Lung (tissue), 12 donors: ENCODE data around the gene DLG2. TPM values are rescaled to one million over a fixed set of nuclear protein-coding genes. Genes with fewer than 3 reads are reported as not detected.

Experiments used
- ATAC-seq: fragments of 200-7000 bp; cut with Tn5 transposase; one replicate; pipeline ENCODE4 v1.9.1; 2020; ENCODE audit warnings: moderate number of reproducible peaks; ENCODE audit not compliant: insufficient read depth, low FRiP score
- DNase-seq, 3 donors: peaks; one replicate each; pipeline ENCODE4 v3.0.0-alpha.2; 2013 to 2017
- H3K27ac ChIP-seq, 2 donors: one replicate each; pipeline ENCODE4 v1.5.1; 2013; ENCODE audit warnings: mild to moderate bottlenecking in 2 of 2, moderate library complexity in 2 of 2, control low read depth in 1 of 2, inconsistent platforms in 1 of 2, low read depth in 1 of 2, low read length in 1 of 2
- H3K27me3 ChIP-seq, 3 donors: one replicate each; pipeline ENCODE4 v1.5.1; 2013; ENCODE audit warnings: low read length in 2 of 3; ENCODE audit not compliant: control insufficient read depth in 3 of 3, insufficient read depth in 3 of 3
- H3K36me3 ChIP-seq, 4 donors: one replicate each; pipeline ENCODE4 v1.5.1; 2013; ENCODE audit warnings: low read length in 4 of 4, mild to moderate bottlenecking in 1 of 4, moderate library complexity in 1 of 4; ENCODE audit not compliant: control insufficient read depth in 4 of 4, insufficient read depth in 4 of 4
- H3K4me1 ChIP-seq, 5 donors: one replicate each; pipeline ENCODE4 v1.5.1; 2013; ENCODE audit warnings: low read length in 5 of 5, mild to moderate bottlenecking in 2 of 5, moderate library complexity in 1 of 5; ENCODE audit not compliant: control insufficient read depth in 5 of 5, insufficient read depth in 5 of 5
- H3K4me3 ChIP-seq: one replicate; pipeline ENCODE4 v1.5.1; 2013; ENCODE audit warnings: mild to moderate bottlenecking, control low read depth, moderate library complexity
- H3K9ac ChIP-seq, 2 donors: one replicate each; pipeline ENCODE4 v1.5.1; 2013; ENCODE audit warnings: low read length in 2 of 2, control low read depth in 1 of 2; ENCODE audit not compliant: insufficient read depth in 1 of 2
- H3K9me3 ChIP-seq, 4 donors: one replicate each; pipeline ENCODE4 v1.5.1; 2013; ENCODE audit warnings: low read length in 3 of 4, mild to moderate bottlenecking in 1 of 4, moderate library complexity in 1 of 4; ENCODE audit not compliant: control insufficient read depth in 4 of 4, insufficient read depth in 3 of 4
- CTCF ChIP-seq: IDR thresholded peaks from 2 replicates; pipeline ENCODE4 v1.5.1; 2012; ENCODE audit warnings: mild to moderate bottlenecking; ENCODE audit errors: control extremely low read depth, extremely low read depth
- WGBS, 2 donors: extraction: QIAGEN DNeasy Blood & Tissue Kit; methylation state at CpG; one replicate each; pipeline ENCODE4 v1.1.7; 2013; 5-methylcytosine and 5-hydroxymethylcytosine counted together
- polyA plus RNA-seq, 2 donors: library from polyadenylated mRNA; stranded (reverse); fragments of 200-250 nt; gene quantifications; one replicate each; pipeline ENCODE4 v1.2.1, GENCODE V29; 2013
- total RNA-seq, 2 donors: library from RNA; depleted of rRNA in 1 of 2; stranded (reverse); fragments of >200 nt in 1 of 2; gene quantifications; one replicate each; pipeline ENCODE4 v1.2.1, GENCODE V29; 2014 to 2021
- donor health status: control.
- donor health status: control.
- donor health status: Bipolar disorder and iron deficiency.
- donor health status: healthy.
- donor health status: DM: yes; HTN: yes; CAD: no.

DLG2 gene
- total and polyA plus RNA-seq, 4 donors, result 0.32 to 24.1 (median 5.4) TPM

GRCh38 chr11:84740050-84740449 is 887.1 kb downstream of the DLG2 start:
- no peak for TF ChIP-seq CTCF
- Histone ChIP-seq H3K27ac (no peak overlapping the region), H3K4me1 (no peaks in the 10 kb centered on the region), H3K36me3 (no peaks in the 10 kb centered on the region), H3K9me3 (peaks cover 0 to 2% (median 0%) of the 10 kb centered on the region in 4 donors), H3K27me3 (no peaks in the 10 kb centered on the region), H3K4me3 (no peak overlapping the region), H3K9ac (no peak overlapping the region)
- DNase-seq (no peak), ATAC-seq (no peak)
- 84 to 100% methylated on average over 1 of the region's 1 CpG for WGBS, 2 donors

DNA sequence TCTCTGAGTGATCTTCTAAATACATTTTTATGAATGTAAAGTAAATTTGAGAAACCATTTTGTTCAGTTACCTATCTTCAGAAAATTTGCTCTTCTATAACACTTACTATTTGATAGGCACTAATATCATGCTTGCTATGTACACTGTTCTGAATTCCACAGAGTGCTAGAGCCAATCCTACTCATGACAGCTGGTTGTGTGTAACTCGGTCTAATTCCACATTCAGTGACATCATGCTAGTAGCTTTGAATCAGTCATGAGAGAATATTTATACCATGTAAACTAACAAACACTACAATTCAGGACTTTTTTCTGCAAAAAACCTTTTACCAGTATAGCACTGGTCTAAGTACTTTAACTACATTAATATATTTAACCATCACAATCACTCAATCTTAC is 902.9 kb downstream of the DLG2 start:
- no peak overlapping the region for H3K27ac ChIP-seq
- H3K36me3 ChIP-seq, result no peaks in the 10 kb centered on the region
- H3K9ac ChIP-seq, result no peak overlapping the region
- WGBS, 2 donors, result 81 to 82% methylated on average over 1 of the region's 1 CpG
- H3K9me3 ChIP-seq, result peaks cover 0 to 2% (median 0%) of the 10 kb centered on the region in 4 donors
- no peak for ATAC-seq
- peaks cover 0 to 27% (median 7%) of the 10 kb centered on the region in 3 donors for H3K27me3 ChIP-seq
- peaks cover 0 to 12% (median 5%) of the 10 kb centered on the region in 5 donors for H3K4me1 ChIP-seq
- TF ChIP-seq CTCF, result no peak
- no peak overlapping the region for H3K4me3 ChIP-seq
- no peak for DNase-seq

DNA sequence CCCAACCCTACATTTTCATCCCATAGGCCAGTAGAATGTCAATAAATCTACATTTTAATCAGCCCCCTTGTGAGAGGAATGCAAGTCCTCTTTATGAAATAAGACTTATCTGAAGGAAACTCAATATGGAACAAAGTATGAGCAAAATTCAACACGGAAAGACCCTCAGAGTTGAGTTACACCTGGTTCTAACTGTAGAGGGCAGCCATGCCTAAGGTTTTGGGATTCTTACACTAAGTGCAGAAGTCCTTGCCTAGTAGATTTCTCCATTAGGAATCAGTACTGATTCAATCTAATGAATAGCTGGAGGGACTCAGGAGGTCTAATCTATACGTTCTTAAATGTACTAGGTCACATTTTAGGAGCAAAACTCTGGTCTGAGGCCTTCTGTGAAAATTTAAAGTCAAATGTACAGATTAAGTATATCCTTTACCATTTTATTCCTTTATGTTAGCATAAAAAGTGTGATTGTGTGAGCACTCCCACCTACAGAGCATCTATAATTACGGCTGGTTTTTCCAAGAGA is 904.5 kb downstream of the DLG2 start:
- peaks cover 0 to 36% (median 9%) of the 10 kb centered on the region in 3 donors for H3K27me3 ChIP-seq
- ATAC-seq, result no peak
- H3K9me3 ChIP-seq, result peaks cover 0 to 2% (median 0%) of the 10 kb centered on the region in 4 donors
- no peak overlapping the region for H3K27ac ChIP-seq
- no peaks in the 10 kb centered on the region for H3K36me3 ChIP-seq
- WGBS, 2 donors, result 70 to 74% methylated on average over 3 of the region's 3 CpGs
- no peak overlapping the region for H3K9ac ChIP-seq
- peak in 1 of 3 donors; percentile 3 for DNase-seq
- no peak for TF ChIP-seq CTCF
- H3K4me3 ChIP-seq, result no peak overlapping the region
- H3K4me1 ChIP-seq, result peaks cover 0 to 12% (median 5%) of the 10 kb centered on the region in 5 donors

DNA sequence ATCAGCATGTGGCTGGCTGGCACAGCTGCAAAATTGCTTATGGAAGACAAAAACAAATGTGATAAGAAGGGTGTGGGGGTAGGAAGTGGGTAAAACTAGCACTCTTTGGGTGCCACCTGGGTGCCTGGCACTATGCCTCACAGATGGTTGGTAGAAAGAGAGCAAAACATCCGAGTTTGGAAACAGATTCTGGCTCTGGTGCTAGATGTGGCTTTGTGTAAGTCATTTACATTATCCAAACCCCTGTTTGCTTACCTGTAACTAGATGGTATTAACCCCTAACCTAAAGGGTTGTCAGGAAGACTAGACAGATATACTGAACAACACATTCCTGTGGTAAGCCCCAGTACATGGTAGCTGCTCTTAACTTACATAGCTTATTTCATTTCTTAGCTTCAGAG is 905.6 kb downstream of the DLG2 start:
- 28 to 38% methylated on average over 1 of the region's 1 CpG for WGBS, 2 donors
- no peak overlapping the region for H3K9ac ChIP-seq
- H3K4me1 ChIP-seq, result peaks cover 0 to 12% (median 5%) of the 10 kb centered on the region in 5 donors
- peaks cover 0 to 2% (median 0%) of the 10 kb centered on the region in 4 donors for H3K9me3 ChIP-seq
- ATAC-seq, result no peak
- no peak for DNase-seq
- TF ChIP-seq CTCF, result no peak
- H3K27me3 ChIP-seq, result peaks cover 0 to 36% (median 9%) of the 10 kb centered on the region in 3 donors
- H3K36me3 ChIP-seq, result no peaks in the 10 kb centered on the region
- H3K27ac ChIP-seq, result no peak overlapping the region
- H3K4me3 ChIP-seq, result no peak overlapping the region
